GM12872 (cell line): ENCODE results near the gene ZBTB18.

Experiments used
- CTCF ChIP-seq: IDR thresholded peaks from 3 replicates; pipeline ENCODE4 v1.5.1; 2011; ENCODE audit warnings: low read depth, mild to moderate bottlenecking, low read length, moderate library complexity; ENCODE audit not compliant: insufficient read depth

Gene ZBTB18

GRCh38 chr1:244056577-244056976, 5.5 kb downstream of the ZBTB18 start:
- no peak for TF ChIP-seq CTCF

GRCh38 chr1:244057474-244058385, 6.6 kb downstream of the ZBTB18 start:
- no peak for TF ChIP-seq CTCF

GRCh38 chr1:244060117-244060516, 9.0 kb downstream of the ZBTB18 start:
- TF ChIP-seq CTCF, result no peak

- TF ChIP-seq CTCF, result no peak
Measured at GRCh38 chr1:244060686-244061085, 9.6 kb downstream of the ZBTB18 start.

- no peak for TF ChIP-seq CTCF
Measured at GRCh38 chr1:244062156-244062725, 11.2 kb downstream of the ZBTB18 start.

GRCh38 chr1:244063498-244063897, 12.4 kb downstream of the ZBTB18 start:
- no peak for TF ChIP-seq CTCF

GRCh38 chr1:244064621-244065020, 13.5 kb downstream of the ZBTB18 start:
- TF ChIP-seq CTCF, result no peak
